Uterus (tissue), 4 donors: ENCODE measurements around the gene RPLP2. TPM values are rescaled to one million over a fixed set of nuclear protein-coding genes. Genes with fewer than 3 reads are reported as not detected.

Experiments used
- DNase-seq, 2 donors: peaks; one replicate each; pipeline ENCODE4 v3.0.0-alpha.2; 2019 to 2020
- H3K27ac ChIP-seq, 2 donors: fragments of 200-600 bp; sonication (generic); 1 replicate in 1 of 2; 2 replicates in 1 of 2; pipeline ENCODE4 v1.5.1; 2016 to 2018
- H3K27me3 ChIP-seq, 2 donors: fragments of 200-600 bp; sonication (generic); one replicate each; pipeline ENCODE4 v1.5.1; 2018 to 2019; ENCODE audit warnings: control low read depth in 1 of 2
- H3K36me3 ChIP-seq, 2 donors: fragments of 200-600 bp; sonication (generic); one replicate each; pipeline ENCODE4 v1.5.1; 2019; ENCODE audit warnings: control low read depth in 1 of 2
- H3K4me1 ChIP-seq, 2 donors: fragments of 200-600 bp; sonication (generic); one replicate each; pipeline ENCODE4 v1.5.1; 2018 to 2019; ENCODE audit warnings: control low read depth in 1 of 2
- H3K4me3 ChIP-seq, 2 donors: fragments of 200-600 bp; sonication (generic); 1 replicate in 1 of 2; 2 replicates in 1 of 2; pipeline ENCODE4 v1.5.1; 2018 to 2019; ENCODE audit warnings: mild to moderate bottlenecking in 1 of 2
- H3K9me3 ChIP-seq, 2 donors: fragments of 200-600 bp; sonication (generic); one replicate each; pipeline ENCODE4 v1.5.1; 2019; ENCODE audit warnings: control low read depth in 1 of 2
- CTCF ChIP-seq, 4 experiments: fragments of 200-600 bp in 2 of 4; fragments of 450-650 bp in 2 of 4; sonication (generic) in 2 of 4; IDR thresholded peaks; one replicate each; pipeline ENCODE4 v1.5.1; 2016 to 2019; ENCODE audit warnings: antibody characterized with exemption in 4 of 4, mild to moderate bottlenecking in 2 of 4, moderate library complexity in 1 of 4
- POLR2A ChIP-seq, 2 donors: fragments of 450-650 bp; IDR thresholded peaks; one replicate each; pipeline ENCODE4 v1.6.1; 2016; ENCODE audit warnings: antibody characterized with exemption in 2 of 2, mild to moderate bottlenecking in 1 of 2, moderate library complexity in 1 of 2
- intact Hi-C: fragments of 100-400 bp; cut with DNase I; formaldehyde crosslinking; loops from one replicate; pipeline ENCODE4 v1.15.1; 2023; ENCODE audit warnings: low total_unique reads
- small RNA-seq: library from RNA; depleted of rRNA; stranded (forward); fragments of <200 nt; gene quantifications from one replicate; pipeline ENCODE3, GENCODE V24; 2016
- total RNA-seq, 4 donors: library from RNA; depleted of rRNA in 3 of 4; stranded (reverse); fragments of >200 nt in 3 of 4; gene quantifications; one replicate each; pipeline versions ENCODE4 v1.1.0 to v1.2.4, GENCODE V29; 2014 to 2023
- donor health status: DM: yes; HTN: yes; CAD: no.

Gene RPLP2
- total RNA-seq, 4 donors from 2014 or later: 100 to 1,968 (median 496) TPM

GRCh38 chr11:861105-861479 is 51.3 kb downstream of the RPLP2 start:
- Histone ChIP-seq H3K27ac (no peak overlapping the region), H3K36me3 (no peaks in the 10 kb centered on the region), H3K27me3 (no peaks in the 10 kb centered on the region), H3K4me3 (no peak overlapping the region), H3K9me3 (no peaks in the 10 kb centered on the region), H3K4me1 (no peaks in the 10 kb centered on the region)
- intact Hi-C loops: no loop called here
- DNase-seq: no peak
- TF ChIP-seq POLR2A (IDR thresholded peaks at IDR 0.05): no peak
- no peak for TF ChIP-seq CTCF (IDR thresholded peaks at IDR 0.05)

GRCh38 chr11:862081-862661 is 52.4 kb downstream of the RPLP2 start:
- H3K9me3 ChIP-seq: no peaks in the 10 kb centered on the region
- intact Hi-C loops: no loop called here
- peak; percentile 18 to 56 for DNase-seq
- TF ChIP-seq CTCF (IDR thresholded peaks at IDR 0.05): no peak
- TF ChIP-seq POLR2A (IDR thresholded peaks at IDR 0.05): no peak
- H3K36me3 ChIP-seq: no peaks in the 10 kb centered on the region
- H3K4me1 ChIP-seq: no peaks in the 10 kb centered on the region
- H3K27ac ChIP-seq: peak overlapping the region in 1 of 2 donors; percentile 0
- H3K27me3 ChIP-seq: no peaks in the 10 kb centered on the region
- H3K4me3 ChIP-seq: no peak overlapping the region

Small RNAs within 50 kb of the gene (small RNA-seq; reads per million reads assigned to genes)
- gene SNORA52: not detected

Other genes starting within 250 kb of the RPLP2 start
- gene LMNTD2, start 249.2 kb upstream of the RPLP2 start, total RNA-seq: 1 to 10 TPM in 1 of 4 donors, under 1 TPM in 2, not detected in 1; 0.14 to 2.2 (median 0.51) TPM
- gene RASSF7, start 249.0 kb upstream of the RPLP2 start, total RNA-seq: 10 to 100 TPM in 2 of 4 donors, 1 to 10 TPM in 1, under 1 TPM in 1; 0.59 to 13.1 (median 8.0) TPM
- gene PHRF1, start 233.5 kb upstream of the RPLP2 start, total RNA-seq: 10 to 100 TPM in 3 of 4 donors, 1 to 10 TPM in 1; 5.0 to 45.8 (median 24.1) TPM
- 10 to 100 TPM in 3 of 4 donors, 1 to 10 TPM in 1; 9.1 to 33.6 (median 13.1) TPM for gene IRF7, start 194.0 kb upstream of the RPLP2 start, total RNA-seq
- under 1 TPM in 3 of 4 donors, not detected in 1; 0.26 to 0.55 (median 0.29) TPM for gene CDHR5, start 185.0 kb upstream of the RPLP2 start, total RNA-seq
- gene SCT, start 182.8 kb upstream of the RPLP2 start, total RNA-seq: not detected
- gene DRD4, start 172.7 kb upstream of the RPLP2 start, total RNA-seq: 1 to 10 TPM in 1 of 4 donors, not detected in 3; 4.5 TPM
- 10 to 100 TPM in 2 of 4 donors, 1 to 10 TPM in 2; 7.9 to 45.6 (median 20.4) TPM for gene DEAF1, start 114.7 kb upstream of the RPLP2 start, total RNA-seq
- 10 to 100 TPM in 2 of 4 donors, 1 to 10 TPM in 2; 2.6 to 35.3 (median 8.1) TPM for gene TMEM80, start 114.2 kb upstream of the RPLP2 start, total RNA-seq
- gene EPS8L2, start 103.7 kb upstream of the RPLP2 start, total RNA-seq: 10 to 100 TPM; 12.2 to 52.8 (median 32.3) TPM
- gene TALDO1, start 62.5 kb upstream of the RPLP2 start, total RNA-seq: 100 to 1,000 TPM in 1 of 4 donors, 10 to 100 TPM in 3; 60.3 to 146 (median 66.9) TPM
- gene GATD1, start 32.5 kb upstream of the RPLP2 start, total RNA-seq: 10 to 100 TPM; 11.8 to 81.1 (median 29.3) TPM
- gene CEND1, start 19.9 kb upstream of the RPLP2 start, total RNA-seq: under 1 TPM in 1 of 4 donors, not detected in 3; 0.41 TPM
- gene SLC25A22, start 11.7 kb upstream of the RPLP2 start, total RNA-seq: 10 to 100 TPM in 1 of 4 donors, 1 to 10 TPM in 2, under 1 TPM in 1; 0.29 to 20.8 (median 5.4) TPM
- gene PIDD1, start 4.7 kb upstream of the RPLP2 start, total RNA-seq: 10 to 100 TPM in 2 of 4 donors, 1 to 10 TPM in 2; 1.3 to 20.2 (median 10.1) TPM
- 10 to 100 TPM; 16.9 to 96.2 (median 37.1) TPM for gene PNPLA2, start 8.9 kb downstream of the RPLP2 start, total RNA-seq
- 10 to 100 TPM in 1 of 4 donors, 1 to 10 TPM in 2, under 1 TPM in 1; 0.77 to 15.5 (median 2.5) TPM for gene CRACR2B, start 18.0 kb downstream of the RPLP2 start, total RNA-seq
- 100 to 1,000 TPM in 3 of 4 donors, 10 to 100 TPM in 1; 76.8 to 382 (median 259) TPM for gene CD151, start 23.0 kb downstream of the RPLP2 start, total RNA-seq
- 10 to 100 TPM; 10.5 to 81.5 (median 42.8) TPM for gene POLR2L, start 32.6 kb downstream of the RPLP2 start, total RNA-seq
- 100 to 1,000 TPM in 2 of 4 donors, 10 to 100 TPM in 2; 68.4 to 119 (median 105) TPM for gene TSPAN4, start 32.9 kb downstream of the RPLP2 start, total RNA-seq
- 10 to 100 TPM; 20.3 to 57.9 (median 48.4) TPM for gene CHID1, start 100.8 kb downstream of the RPLP2 start, total RNA-seq
- 100 to 1,000 TPM in 1 of 4 donors, 10 to 100 TPM in 3; 25.6 to 120 (median 40.4) TPM for gene AP2A2, start 115.9 kb downstream of the RPLP2 start, total RNA-seq
- gene MUC6, start 226.8 kb downstream of the RPLP2 start, total RNA-seq: 1 to 10 TPM in 1 of 4 donors, under 1 TPM in 1, not detected in 2; 0.43 to 3.5 TPM